Measurements from ENCODE around the gene C1orf122. TPM values are rescaled to one million over a fixed set of nuclear protein-coding genes. Genes with fewer than 3 reads are reported as not detected.

C1orf122 gene
- total RNA-seq, 3 donors from 2014 or later, result 54.0 to 59.2 (median 56.3) TPM

GRCh38 chr1:37792943-37793686 lies 14.5 kb upstream of the C1orf122 start:
- H3K4me3 Mint-ChIP-seq, result peak overlapping the region; percentile 51
- H3K36me3 Mint-ChIP-seq (ENCODE audit: insufficient read depth), result peaks cover 2% of the 10 kb centered on the region
- peaks cover 34% of the 10 kb centered on the region for H3K27me3 Mint-ChIP-seq (ENCODE audit: low read depth)
- peaks cover 12% of the 10 kb centered on the region for H3K4me1 Mint-ChIP-seq (ENCODE audit: low read depth)
- ATAC-seq, result no peak
- no peak for DNase-seq
- H3K9me3 Mint-ChIP-seq, result no peaks in the 10 kb centered on the region

- peaks cover 32% of the 10 kb centered on the region for H3K27me3 Mint-ChIP-seq (ENCODE audit: low read depth)
- ATAC-seq (peak; percentile 80 to 83), DNase-seq (no peak)
- H3K36me3 Mint-ChIP-seq (ENCODE audit: insufficient read depth), result peaks cover 5% of the 10 kb centered on the region
- H3K4me1 Mint-ChIP-seq (ENCODE audit: low read depth), result peaks cover 12% of the 10 kb centered on the region
- H3K4me3 Mint-ChIP-seq, result peak within 1 kb of the TSS; percentile 76
- no peaks in the 10 kb centered on the region for H3K9me3 Mint-ChIP-seq
Observed at GRCh38 chr1:37793773-37794371, 13.7 kb upstream of the C1orf122 start, which contains the start of gene MANEAL. MANEAL (plus strand) TSS chr1:37793847; CDS start chr1:37794183, 336 bp downstream.

GRCh38 chr1:37794372-37795339 lies 12.9 kb upstream of the C1orf122 start:
- peak; percentile 38 to 56 for ATAC-seq
- H3K4me1 Mint-ChIP-seq (ENCODE audit: low read depth), result peaks cover 12% of the 10 kb centered on the region
- H3K27me3 Mint-ChIP-seq (ENCODE audit: low read depth), result peaks cover 32% of the 10 kb centered on the region
- DNase-seq, result no peak
- peaks cover 10% of the 10 kb centered on the region for H3K36me3 Mint-ChIP-seq (ENCODE audit: insufficient read depth)
- H3K4me3 Mint-ChIP-seq, result peak overlapping the region; percentile 76
- no peaks in the 10 kb centered on the region for H3K9me3 Mint-ChIP-seq

- DNase-seq (no peak), ATAC-seq (no peak)
- Mint-ChIP-seq H3K36me3 (ENCODE audit: insufficient read depth) (peaks cover 17% of the 10 kb centered on the region), H3K4me3 (peak overlapping the region; percentile 76), H3K9me3 (no peaks in the 10 kb centered on the region), H3K27me3 (ENCODE audit: low read depth) (peaks cover 29% of the 10 kb centered on the region), H3K4me1 (ENCODE audit: low read depth) (peaks cover 12% of the 10 kb centered on the region)
Observed at GRCh38 chr1:37795340-37796125, 12.1 kb upstream of the C1orf122 start.

- DNase-seq (no peak), ATAC-seq (no peak)
- Mint-ChIP-seq H3K27me3 (ENCODE audit: low read depth) (peaks cover 9% of the 10 kb centered on the region), H3K4me3 (no peak overlapping the region), H3K36me3 (ENCODE audit: insufficient read depth) (peaks cover 29% of the 10 kb centered on the region), H3K9me3 (no peaks in the 10 kb centered on the region), H3K4me1 (ENCODE audit: low read depth) (peaks cover 12% of the 10 kb centered on the region)
Observed at GRCh38 chr1:37797750-37798345, 9.7 kb upstream of the C1orf122 start.

- Mint-ChIP-seq H3K4me3 (no peak overlapping the region), H3K27me3 (ENCODE audit: low read depth) (no peaks in the 10 kb centered on the region), H3K9me3 (no peaks in the 10 kb centered on the region), H3K36me3 (ENCODE audit: insufficient read depth) (peaks cover 52% of the 10 kb centered on the region), H3K4me1 (ENCODE audit: low read depth) (peaks cover 15% of the 10 kb centered on the region)
- ATAC-seq, result no peak
- DNase-seq, result no peak
Observed at GRCh38 chr1:37802439-37802838, 5.2 kb upstream of the C1orf122 start.

- Mint-ChIP-seq H3K27me3 (ENCODE audit: low read depth) (no peaks in the 10 kb centered on the region), H3K4me1 (ENCODE audit: low read depth) (peaks cover 31% of the 10 kb centered on the region), H3K9me3 (no peaks in the 10 kb centered on the region), H3K36me3 (ENCODE audit: insufficient read depth) (peaks cover 29% of the 10 kb centered on the region), H3K4me3 (peak overlapping the region; percentile 90)
- ATAC-seq, result no peak
- no peak for DNase-seq
Observed at GRCh38 chr1:37807220-37807554, 403 bp upstream of the C1orf122 start.

- Mint-ChIP-seq H3K9me3 (no peaks in the 10 kb centered on the region), H3K4me3 (peak overlapping the region; percentile 95), H3K4me1 (ENCODE audit: low read depth) (peaks cover 31% of the 10 kb centered on the region), H3K27me3 (ENCODE audit: low read depth) (no peaks in the 10 kb centered on the region), H3K36me3 (ENCODE audit: insufficient read depth) (peaks cover 18% of the 10 kb centered on the region)
- peak; percentile 14 for DNase-seq
- peak; percentile 46 to 47 for ATAC-seq
Observed at GRCh38 chr1:37808369-37809319, 1.1 kb downstream of the C1orf122 start.

- H3K9me3 Mint-ChIP-seq, result no peaks in the 10 kb centered on the region
- H3K27me3 Mint-ChIP-seq (ENCODE audit: low read depth), result no peaks in the 10 kb centered on the region
- H3K4me3 Mint-ChIP-seq, result peak overlapping the region; percentile 37
Observed at GRCh38 chr1:37809942-37810341, 2.4 kb downstream of the C1orf122 start.

GRCh38 chr1:37811027-37811655 lies 3.6 kb downstream of the C1orf122 start:
- Mint-ChIP-seq H3K4me3 (peak overlapping the region; percentile 4), H3K36me3 (ENCODE audit: insufficient read depth) (peaks cover 11% of the 10 kb centered on the region), H3K27me3 (ENCODE audit: low read depth) (no peaks in the 10 kb centered on the region), H3K9me3 (no peaks in the 10 kb centered on the region), H3K4me1 (ENCODE audit: low read depth) (peaks cover 22% of the 10 kb centered on the region)
- DNase-seq (peak; percentile 51), ATAC-seq (no peak)

More at GRCh38 chr1:37809942-37810341, 2.4 kb downstream of the C1orf122 start:
- ATAC-seq (no peak), DNase-seq (no peak)
- peaks cover 31% of the 10 kb centered on the region for H3K4me1 Mint-ChIP-seq (ENCODE audit: low read depth)
- peaks cover 13% of the 10 kb centered on the region for H3K36me3 Mint-ChIP-seq (ENCODE audit: insufficient read depth)

GRCh38 chr1:37813529-37814145 lies 6.0 kb downstream of the C1orf122 start:
- peaks cover 16% of the 10 kb centered on the region for H3K4me1 Mint-ChIP-seq (ENCODE audit: low read depth)
- H3K4me3 Mint-ChIP-seq, result no peak overlapping the region
- DNase-seq (no peak), ATAC-seq (no peak)
- peaks cover 15% of the 10 kb centered on the region for H3K36me3 Mint-ChIP-seq (ENCODE audit: insufficient read depth)
- H3K27me3 Mint-ChIP-seq (ENCODE audit: low read depth), result no peaks in the 10 kb centered on the region
- no peaks in the 10 kb centered on the region for H3K9me3 Mint-ChIP-seq

- no peak overlapping the region for H3K4me3 Mint-ChIP-seq
- ATAC-seq (no peak), DNase-seq (no peak)
- no peaks in the 10 kb centered on the region for H3K27me3 Mint-ChIP-seq (ENCODE audit: low read depth)
- H3K9me3 Mint-ChIP-seq, result no peaks in the 10 kb centered on the region
- H3K36me3 Mint-ChIP-seq (ENCODE audit: insufficient read depth), result peaks cover 15% of the 10 kb centered on the region
- H3K4me1 Mint-ChIP-seq (ENCODE audit: low read depth), result peaks cover 11% of the 10 kb centered on the region
Observed at GRCh38 chr1:37814252-37814651, 6.7 kb downstream of the C1orf122 start.
